Esophagus squamous epithelium (tissue), 4 donors: ENCODE data around the gene ZMIZ1.

Source experiments
- CTCF ChIP-seq, 6 experiments: fragments of 450-650 bp in 4 of 6; fragments of 200-600 bp in 2 of 6; sonication (generic) in 2 of 6; IDR thresholded peaks; one replicate each; pipeline ENCODE4 v1.5.1; 2016 to 2019; ENCODE audit warnings: antibody characterized with exemption in 6 of 6, mild to moderate bottlenecking in 4 of 6, moderate library complexity in 4 of 6
- POLR2A ChIP-seq, 4 donors: fragments of 450-650 bp; IDR thresholded peaks; one replicate each; pipeline ENCODE4 v1.6.1; 2017; ENCODE audit warnings: antibody characterized with exemption in 4 of 4, mild to moderate bottlenecking in 4 of 4, moderate library complexity in 3 of 4

GRCh38 chr10:79200346-79200745 is 131.6 kb downstream of the ZMIZ1 start:
- TF ChIP-seq CTCF (IDR thresholded peaks at IDR 0.05) (no peak), POLR2A (IDR thresholded peaks at IDR 0.05) (no peak)
